ENCODE measurements around the gene ALK.
"Not testable (repeated sequence)": the region's sequence is repeated elsewhere in the genome, so short reads cannot be mapped to it uniquely, and the experiment has no call there.

The ALK gene

DNA sequence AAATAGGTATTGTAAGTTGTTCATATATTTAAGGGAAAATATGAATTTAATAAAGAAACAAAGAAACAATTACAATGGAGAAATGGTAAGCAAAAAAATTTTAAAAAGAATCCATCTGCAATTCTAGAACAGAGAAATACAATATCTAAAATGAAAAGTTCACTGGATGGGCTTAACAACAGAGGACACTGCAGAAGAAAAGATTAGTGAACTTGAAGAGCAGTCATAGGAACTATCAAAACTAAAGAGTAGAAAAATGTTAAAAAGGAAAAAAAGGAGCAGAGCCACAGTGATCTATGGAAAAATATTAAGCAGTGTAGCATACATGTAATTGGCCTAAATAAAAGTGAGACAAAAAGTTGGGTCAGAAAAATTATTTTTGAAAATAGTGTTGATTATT, 83.5 kb downstream of the ALK start:
- no peak for DNase-seq

DNA sequence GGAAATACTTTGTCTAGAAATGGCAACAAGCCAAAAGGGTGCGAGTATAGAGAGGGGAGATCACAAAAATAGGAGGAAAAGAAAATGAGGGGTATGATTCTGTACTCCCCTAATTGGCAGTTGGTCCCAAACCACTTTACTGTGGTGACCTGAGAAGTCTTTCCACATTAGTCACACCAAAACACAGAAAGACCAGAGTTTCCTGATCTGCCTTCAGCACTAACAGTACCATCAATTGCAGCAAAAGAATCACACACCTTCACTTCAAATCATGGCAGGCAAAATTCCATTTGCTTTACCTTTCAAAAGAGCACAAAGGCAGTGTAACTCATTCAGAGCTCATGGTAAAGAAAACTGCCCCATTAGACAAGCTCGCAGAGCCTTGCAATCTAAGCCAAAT, 86.8 kb downstream of the ALK start:
- no peak for DNase-seq

DNA sequence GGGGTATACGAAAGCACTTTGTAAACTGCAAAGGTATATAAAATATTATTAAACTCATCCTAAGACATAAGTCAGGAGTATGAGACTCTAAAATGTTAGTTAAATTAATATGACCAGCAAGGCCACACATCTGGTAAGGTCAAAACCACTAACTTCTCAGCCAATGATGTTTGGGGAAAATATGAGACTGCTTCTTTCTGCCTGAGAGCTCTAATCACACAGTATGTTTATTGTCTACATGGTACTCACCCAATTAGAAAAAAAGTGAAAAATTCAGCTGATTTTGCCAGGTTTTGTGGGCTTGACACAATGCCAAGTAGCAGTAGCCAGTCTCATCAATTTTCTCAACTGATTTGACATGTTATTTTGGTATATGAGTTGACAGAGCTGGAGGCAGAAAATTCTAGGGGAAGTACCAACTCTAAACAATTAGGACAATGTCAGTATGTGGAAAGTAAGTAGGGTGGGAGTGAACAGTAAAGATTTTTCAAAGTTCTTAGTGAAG, 87.3 kb downstream of the ALK start:
- DNase-seq, result no peak

DNA sequence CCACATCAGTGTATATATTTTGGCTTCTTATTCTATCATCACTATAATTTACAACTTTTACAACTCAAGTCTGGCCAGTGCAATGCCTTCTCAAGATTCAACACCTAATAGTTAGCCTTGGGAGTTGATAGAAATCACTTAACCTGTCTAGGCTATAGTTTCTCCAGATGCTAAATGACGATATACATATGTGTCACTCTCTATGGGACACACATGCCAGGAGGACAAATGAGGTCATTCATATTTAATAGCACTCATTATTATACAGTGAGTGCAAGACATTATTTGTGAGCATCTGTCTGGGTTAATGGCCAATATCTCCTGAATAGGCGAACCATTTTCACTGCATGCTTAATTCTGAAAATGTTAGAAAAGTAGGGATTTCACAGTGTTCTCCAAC, 89.8 kb downstream of the ALK start:
- DNase-seq, result no peak

DNA sequence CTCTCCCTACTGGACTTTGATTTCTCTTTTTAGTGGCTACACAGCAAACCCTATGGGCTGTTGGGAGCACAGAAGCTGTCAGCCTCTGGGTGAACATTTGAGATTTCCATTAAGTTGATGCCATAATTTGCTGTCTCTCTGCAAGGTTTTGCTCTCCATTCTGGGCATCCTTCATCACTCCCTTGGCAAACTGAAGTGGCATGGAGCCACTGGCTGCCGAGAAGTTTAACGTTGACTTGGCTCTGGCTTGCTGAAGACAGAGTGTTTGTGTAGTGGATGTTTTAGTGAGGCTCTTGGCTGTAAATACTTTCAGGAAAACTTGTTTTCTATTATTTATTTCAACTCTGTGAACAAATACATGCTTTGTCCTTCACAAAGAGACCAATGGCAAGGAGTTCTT, 91.5 kb downstream of the ALK start:
- DNase-seq, result no peak

DNA sequence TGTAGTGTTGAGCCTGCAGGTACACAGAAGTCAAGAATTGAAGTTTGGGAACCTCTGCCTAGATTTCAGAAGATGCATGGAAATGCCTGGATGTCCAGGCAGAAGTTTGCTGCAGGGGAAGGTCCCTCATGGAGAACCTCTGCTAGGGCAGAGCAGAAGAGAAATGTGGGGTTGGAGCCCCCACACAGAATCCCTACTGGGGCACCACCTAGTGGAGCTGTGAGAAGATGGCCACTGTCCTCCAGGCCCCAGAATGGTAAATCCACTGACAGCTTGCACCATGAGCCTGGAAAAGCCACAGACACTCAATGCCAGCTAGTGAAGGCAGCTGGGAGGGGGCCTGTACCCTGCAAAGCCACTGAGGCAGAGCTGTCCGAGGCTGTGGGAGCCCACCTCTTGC, 97.2 kb downstream of the ALK start:
- DNase-seq, result not testable (repeated sequence)

DNA sequence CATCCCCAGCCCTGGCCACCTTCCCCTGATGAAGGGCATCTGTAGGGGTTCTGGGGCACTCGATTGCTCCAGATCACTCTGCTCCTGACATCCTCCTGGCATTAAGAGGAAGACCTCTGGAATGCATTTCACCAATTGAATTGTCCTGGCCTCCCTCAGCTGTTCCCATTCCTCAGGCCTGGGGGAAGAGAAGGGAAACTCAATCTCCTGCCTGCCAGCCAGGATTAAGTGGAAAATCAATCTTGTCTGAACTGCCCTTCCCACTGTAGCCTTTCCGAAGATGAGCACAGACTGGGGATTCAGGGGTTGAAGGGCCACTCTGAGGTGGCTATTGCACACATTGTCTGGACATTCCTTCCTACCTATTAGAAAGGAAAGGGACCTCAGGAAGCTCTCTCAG, 99.8 kb downstream of the ALK start:
- no peak for DNase-seq

DNA sequence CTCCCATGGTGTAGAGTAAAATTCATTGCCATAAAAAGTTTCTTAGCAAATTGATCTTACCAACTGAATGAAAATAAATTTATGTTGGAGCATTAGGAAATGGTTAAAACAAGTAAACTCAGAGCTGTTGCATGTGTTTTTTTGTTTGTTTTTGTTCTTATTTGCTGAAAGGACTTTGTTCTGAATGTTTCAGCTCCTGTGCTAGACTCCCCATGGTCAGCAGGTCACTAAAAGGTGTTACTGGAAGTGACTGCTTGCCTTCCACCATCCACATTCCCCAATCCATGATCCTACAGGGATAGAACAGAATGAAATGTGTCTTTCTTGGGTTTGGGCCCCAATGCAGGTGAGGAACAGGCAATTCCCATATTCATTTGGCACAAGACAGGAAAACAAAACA, 101.8 kb downstream of the ALK start:
- DNase-seq, result no peak

DNA sequence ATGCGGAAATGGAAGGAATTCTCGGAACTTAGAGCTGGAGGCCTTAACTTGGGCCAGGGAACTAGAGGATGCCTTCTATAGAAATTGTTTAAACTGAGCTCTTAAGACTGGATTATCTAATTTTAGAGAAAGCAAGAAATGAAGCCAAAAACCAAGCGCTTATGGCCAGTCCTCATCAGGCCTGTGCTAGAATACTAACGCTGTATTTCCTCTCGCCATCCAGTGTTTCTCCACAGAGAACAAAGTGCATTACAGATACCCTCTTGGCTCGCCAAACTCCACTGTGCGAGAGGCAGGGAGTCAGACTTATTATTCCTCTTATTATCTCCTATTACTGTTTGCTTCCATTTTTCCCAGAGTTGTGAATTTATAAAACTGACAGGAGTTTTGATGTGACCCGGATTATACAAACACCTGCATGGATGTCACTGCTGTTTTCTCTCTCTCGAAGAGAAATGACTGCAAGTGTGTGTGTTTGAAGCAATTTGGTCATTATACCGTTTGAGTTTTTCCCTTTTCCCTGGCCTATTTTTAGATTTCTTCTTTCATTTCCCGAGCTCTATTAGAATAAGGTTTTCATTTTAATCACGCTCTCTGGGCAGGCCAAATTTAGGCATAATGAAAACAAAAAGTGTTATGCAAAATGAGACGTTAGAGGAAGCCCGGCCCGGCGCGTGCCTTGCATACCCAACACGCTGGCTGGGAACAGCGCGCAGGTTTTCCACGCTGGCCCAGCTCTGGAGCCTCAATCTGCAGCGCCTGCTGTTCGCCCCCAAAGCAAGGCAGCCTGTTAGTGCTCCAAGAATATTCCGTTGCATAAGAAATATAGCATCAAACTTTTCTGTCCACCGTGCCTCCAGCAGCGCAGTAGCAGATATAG, 103.3 kb downstream of the ALK start:
- no peak for DNase-seq

DNA sequence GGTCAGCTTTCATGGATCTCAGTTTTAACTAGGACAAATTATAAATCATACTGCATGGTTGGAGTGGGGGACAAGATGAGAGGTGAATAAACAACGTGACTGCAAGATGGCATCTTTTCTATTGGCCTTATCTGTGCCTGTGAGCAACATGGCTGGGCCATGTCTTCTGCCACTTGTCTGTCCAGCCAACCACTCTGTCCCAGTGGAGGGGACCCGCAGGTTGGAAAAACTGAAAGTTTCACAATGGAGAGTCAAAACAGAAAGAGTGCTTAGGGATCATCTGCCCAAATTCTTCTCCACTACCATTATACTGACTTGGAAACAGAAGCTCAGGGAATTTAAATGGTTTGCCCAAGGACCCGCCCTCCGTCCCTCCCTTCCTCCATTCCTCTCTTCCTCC, 104.1 kb downstream of the ALK start:
- DNase-seq, result no peak

DNA sequence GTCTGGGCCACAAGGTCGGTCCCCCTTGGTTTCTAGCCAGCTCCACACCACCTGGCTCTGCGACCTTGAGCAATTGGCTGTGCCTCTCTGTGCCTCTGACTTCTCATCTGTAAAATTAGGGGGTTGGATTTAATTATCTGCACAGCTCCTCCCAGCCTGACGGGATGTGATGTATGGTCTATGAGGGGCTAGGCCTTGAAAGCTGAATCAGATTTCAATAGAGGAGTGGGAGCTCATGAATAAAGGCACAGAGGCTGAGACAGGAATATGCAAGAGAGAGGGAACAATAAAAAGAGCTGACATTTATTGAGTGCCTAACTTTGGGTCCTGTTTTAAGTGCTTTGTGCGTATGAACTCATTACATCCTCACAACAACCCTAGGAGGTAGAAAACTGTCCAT, 104.7 kb downstream of the ALK start:
- DNase-seq, result no peak

DNA sequence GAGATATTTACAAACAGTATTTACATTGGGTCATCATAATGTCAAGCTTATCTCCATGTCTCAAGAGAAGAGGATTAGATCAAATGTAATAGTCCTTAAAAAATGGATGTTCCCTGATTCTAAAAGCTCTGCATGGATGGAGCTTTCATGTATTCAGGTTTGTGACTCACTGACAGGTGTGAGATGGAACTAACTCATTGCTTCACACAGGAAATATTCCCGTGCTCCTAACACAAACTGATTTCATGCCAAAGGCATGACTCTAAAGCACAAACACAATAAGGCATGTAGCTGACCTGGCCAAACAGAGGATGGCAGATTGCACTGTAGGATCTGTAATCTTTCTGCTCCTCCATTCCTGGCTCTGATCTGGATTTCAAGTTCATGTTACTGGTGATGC, 110.0 kb downstream of the ALK start:
- DNase-seq, result no peak

DNA sequence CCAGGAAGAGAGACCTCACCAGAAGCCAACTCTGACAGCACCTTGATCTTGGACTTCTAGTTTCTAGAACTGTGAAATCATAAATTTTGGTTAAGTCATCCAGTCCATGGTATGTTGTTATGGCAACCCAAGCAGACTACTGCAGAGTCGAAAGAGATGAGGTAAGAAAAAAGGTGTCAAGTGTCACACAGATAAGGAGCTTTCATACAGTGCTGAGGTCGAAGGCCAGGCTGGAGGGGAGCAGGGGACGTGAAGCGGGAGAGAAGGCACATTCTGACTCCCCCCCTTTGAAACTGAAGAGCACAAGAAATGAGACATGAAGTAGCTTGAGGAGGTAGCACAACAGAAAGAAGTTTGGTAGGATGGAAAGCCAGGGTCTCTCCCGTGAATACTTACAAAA, 110.4 kb downstream of the ALK start:
- no peak for DNase-seq

DNA sequence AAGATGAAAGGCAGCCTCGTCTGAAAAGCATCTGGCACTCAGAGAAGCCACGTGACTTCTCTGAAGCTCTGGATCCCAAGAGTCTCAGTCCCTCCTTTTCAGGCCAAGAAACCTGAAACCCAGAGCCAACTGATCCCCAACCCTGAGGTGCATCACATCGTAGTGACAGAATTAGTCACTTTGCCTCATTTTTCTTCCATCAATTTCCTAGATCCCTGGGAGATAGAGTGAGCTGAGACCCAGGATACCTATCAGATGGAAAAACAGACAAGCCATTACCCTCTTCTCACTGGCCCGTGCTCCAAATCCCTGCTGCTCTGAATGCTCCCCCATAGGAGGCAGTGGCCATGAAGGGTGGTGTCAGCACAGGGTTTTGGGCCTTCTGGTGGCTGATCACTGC, 113.1 kb downstream of the ALK start:
- DNase-seq, result no peak

DNA sequence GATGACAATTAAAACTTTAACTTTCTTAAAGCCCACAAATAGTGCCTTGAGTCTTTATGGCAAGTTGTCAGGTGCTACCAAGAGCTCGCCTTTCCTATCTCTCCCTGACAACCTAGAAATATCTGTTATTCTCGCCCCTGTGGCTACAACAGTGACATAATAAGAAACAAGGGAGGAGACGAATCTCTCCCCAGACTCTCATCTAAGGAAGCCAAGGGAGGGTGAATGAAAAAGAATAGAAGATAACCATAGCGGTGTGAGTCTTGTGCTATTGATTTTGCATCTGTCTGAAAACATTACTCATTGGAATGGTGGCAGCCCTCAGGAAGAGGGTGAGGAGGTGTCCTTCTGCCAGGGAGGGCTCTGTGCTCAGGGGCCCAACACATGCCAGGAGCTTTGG, 114.3 kb downstream of the ALK start:
- no peak for DNase-seq

DNA sequence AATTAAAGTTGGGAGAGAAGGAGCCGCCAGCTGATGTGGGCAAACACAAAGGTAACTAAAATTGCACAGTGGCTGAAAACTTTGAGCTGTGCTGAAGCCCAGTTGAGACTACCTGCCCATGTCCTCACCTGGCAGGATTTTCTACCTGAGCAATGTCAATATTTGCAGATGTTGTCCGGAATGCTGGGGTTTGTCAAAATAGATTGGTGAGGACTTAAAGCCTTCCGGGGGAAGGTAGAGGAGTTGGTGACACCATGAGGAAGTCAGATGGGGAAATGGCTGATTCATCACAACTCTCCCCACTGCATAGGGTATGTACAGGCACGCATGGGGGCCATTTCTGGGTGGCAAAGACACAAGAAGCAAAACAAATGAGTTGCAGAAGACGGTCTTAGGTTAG, 114.9 kb downstream of the ALK start:
- DNase-seq, result no peak

DNA sequence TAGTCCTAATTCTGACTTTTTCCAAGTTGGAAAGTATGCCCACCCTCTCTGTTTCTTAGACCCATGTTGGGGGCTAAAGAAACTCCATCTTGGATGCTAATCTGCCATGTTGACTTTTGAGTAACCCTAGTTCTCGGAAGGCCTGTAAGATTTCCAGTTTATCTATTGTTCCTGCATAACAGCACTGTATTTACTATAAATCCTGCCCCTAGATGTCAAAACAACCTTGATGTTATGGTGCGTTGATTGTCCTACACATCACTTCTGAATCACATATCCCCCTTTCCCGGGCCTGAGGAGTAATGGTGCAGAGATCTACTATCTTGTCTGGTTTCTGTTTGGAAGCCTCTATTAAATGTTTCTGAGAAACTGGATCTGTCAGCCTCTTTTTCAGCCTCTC, 116.7 kb downstream of the ALK start:
- no peak for DNase-seq

DNA sequence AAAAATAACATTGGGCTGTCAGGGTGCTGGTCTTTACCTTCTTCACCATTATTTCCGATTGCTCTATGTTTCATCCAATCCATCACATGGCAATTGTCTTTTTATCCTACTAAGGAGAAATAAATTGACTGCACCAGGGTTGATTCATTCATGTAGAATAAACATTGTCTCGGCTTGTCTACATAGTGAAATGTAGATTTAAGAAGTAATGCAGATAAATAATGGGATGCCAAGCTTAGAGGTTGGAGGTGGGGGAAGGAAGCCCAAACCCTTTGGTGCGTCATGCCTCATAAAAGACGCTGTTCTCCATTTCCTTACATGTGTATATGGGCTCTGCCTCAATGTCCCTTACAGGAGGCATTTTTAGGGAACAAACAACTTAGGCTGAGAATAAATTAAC, 117.8 kb downstream of the ALK start:
- DNase-seq, result no peak

DNA sequence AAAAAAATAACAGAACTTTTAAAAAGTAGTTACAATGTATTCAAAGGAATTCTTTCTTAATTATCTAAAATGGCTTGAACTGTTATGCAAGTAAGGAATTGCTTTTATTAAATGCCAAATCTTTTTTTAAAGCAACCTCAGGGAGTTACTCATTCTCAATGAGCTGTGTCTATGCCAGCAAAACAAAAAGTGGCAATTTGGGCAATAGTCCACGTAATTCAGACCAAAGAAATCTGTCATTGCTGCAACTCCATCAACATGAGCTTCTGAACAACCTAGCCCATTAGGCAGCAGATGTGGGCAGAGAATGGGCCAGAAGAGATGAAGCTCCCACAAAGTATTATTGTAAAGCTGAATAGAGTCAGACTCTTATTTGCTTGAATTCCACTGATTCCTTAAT, 118.4 kb downstream of the ALK start:
- no peak for DNase-seq

DNA sequence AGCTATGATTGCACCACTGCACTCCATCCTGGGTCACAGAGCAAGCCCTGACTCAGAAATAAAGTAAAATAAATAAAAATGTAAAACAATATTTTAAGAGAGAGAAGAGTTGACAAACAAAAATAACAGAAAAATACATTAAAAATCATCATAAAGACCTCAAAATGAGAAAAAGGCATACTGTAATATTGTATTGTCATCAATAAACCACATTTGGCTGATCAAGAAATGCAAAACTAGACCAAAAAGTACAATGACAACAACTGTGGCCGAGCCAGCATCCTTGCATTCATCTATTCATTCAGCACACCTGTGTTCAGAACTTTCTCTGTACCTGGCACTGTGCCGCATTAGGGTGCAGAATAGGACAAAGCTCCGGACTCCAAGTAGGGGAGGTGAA, 121.8 kb downstream of the ALK start:
- no peak for DNase-seq

DNA sequence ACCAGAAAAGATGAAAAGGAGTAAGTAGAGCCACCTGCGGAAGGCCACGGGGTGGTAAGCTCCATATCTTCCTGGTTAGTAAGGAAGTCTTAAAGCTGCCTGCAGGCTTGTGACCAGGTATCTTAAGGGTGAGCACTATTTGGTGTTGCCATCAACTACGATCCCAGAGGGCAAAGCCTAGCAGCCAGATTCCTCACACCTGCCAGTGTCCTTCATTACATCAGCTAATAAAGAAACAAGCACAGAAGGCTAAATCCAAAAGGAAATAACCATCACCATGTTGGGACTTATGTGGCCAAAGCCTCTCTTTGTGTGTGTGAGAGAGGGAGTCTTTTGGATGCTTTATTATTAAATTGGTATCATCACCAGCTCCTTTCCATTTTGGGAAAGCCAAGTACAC, 123.5 kb downstream of the ALK start:
- DNase-seq, result no peak

DNA sequence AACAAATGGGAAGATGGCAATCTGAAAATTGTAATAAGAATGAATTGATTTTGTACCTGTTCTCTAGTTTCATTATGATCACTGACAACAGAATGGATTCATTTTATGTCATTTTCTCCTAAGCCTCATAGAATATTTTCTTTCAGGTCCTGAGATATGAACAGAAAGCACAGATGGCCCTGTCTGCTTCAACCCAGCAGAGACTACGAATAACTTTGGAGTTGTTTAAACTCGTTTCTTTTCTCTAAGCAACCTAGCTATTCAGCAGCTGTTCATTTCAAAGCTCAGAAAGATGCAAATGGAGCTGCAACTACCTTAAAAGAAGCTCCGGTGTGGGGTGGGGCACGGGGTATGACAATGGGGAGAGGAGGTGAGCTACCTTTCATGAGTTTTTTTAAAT, 124.9 kb downstream of the ALK start:
- DNase-seq, result no peak

DNA sequence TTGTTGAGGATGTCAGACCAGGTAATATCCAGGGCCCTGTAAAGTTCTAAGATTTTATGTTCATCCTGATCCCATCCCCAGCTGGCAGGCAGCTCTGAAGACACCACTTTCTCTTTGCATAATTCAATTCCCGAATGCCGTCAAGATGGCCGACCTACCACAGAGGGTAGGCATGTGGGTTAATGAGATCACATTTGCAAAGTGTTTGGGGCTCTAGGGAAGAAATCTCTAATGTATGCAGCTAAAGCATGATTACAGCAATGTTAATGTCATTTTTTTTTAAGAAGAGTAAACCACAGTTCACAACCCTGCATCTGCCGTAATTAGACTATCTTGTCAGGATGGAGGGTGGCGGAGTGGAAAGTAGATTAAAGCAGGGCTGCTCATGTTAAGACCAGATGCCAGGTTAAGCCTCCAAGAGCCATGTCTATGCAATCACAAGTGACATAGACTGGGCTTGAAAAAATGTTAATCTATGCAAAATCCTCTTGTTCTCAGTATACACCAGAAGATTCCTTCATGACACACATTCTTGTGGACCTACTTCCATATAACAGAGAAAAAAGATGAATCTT, 131.4 kb downstream of the ALK start:
- DNase-seq, result no peak
